Left forelimb (tissue), 1 donor: ENCODE measurements around the gene LRRC75B.
"Not testable (repeated sequence)": the region's sequence is repeated elsewhere in the genome, so short reads cannot be mapped to it uniquely, and the experiment has no call there.

ENCODE experiments used
- DNase-seq: peaks from one replicate; pipeline ENCODE4 v3.0.0-alpha.2; 2018; ENCODE audit warnings: low spot score

LRRC75B gene

DNA sequence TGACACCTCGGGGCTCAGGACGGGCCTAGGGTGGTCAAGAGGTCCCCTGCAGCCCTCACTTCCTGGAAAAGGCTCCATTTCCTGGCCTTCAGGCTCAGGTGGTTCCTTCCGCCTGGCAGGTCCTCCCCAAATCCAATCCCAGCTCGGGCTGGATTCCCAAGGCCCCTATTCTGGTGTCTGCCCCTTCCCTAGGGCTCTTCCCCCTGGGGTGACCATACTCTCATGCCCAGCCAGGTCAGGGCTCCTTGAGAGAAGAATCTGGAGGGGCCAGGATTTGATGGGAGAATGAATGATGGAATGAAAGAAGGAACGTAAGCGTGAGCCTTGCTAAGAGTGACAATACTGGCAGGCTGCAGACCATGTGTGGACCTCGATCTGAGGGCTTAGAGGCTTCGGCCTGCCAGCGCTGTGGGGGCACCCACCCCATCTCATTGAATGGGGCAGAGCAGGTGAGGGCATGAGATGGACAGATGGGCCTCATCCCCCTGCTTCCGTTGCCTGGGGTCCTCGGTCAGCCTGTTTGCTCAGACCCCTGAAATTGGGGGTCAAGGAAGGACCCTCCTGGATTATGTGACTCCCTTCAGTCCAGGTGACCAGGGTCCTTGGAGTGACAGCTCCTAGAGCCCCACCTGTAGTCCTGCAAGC lies 9.4 kb upstream of the LRRC75B start:
- DNase-seq = not testable (repeated sequence)

DNA sequence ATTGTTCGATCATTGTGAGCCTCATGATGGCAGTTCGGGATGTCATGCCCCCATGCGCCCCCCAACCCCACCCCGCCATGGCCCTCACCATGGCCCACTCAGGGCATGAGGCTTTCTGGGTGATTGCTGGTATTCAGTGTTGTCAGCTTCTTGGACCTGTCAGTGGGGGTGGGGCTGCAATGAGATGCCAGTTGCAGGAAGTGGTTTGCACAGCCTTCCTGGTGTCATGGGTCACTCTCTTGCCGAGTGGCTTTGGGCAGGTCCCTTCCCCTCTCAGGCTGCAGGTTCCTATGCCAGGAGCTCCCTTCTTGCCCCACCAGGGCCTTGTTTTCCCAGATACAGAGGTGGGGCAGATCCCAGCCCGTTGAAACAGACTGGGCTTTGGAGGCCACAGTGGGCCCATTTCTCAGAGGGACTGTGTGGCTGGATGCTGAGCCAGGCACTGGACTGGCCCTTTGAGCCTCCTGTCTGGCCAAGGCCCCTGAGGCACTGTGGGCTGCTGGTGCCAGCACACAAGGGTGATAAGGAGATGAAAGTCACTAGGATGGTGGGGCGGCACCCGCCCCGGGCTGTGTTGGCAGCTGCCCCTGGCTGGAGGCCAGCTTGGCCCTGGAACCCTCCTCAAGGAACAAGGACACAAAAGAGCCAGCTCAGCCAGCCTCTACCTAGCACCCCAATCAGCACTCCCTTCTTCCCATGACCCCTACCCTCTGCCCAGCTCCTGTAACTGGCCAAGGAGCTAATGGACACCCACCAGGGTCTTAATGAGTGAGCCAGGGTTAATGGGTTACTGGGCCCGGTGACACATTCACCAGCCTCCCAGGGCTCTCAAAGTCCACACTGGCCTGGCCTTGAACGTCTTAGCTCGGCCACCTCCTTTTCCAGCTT lies 8.6 kb upstream of the LRRC75B start:
- DNase-seq = no peak

DNA sequence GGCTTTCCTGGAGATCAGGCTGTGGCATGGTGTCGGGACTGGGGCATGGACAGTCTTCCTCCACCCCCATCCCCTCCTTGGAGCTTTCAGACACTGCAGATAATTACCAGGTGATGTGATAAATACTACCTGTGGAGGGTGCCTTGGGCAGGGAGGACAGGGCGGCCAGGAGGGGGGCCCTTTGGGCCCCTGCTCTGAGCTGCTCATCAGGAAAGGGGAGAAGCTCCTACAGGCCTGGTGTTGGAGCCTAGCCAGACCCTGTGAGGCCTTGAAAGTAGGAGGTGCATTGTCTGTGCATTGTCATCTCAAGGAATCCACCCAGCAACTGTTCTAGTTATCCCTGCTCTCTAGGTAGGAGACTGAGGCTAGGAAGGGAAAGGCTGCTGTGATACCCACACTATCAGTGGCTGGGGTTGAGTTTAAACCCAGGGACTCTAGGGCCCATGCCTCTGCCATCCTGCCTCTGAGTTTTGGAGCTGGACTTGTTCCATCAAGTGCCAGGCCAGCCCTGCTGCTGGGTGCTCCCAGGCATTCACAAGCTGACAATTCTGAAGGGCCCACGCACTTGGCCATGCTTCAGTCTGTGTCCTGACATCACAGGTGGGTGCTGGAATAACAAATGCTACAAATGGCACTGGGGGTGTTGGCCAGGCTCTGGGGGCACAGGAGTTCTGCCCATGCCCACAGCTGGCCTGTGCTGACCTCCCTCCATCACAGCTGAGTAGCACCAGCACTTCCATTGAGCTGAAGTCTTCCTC lies 7.3 kb upstream of the LRRC75B start:
- DNase-seq = not testable (repeated sequence)

DNA sequence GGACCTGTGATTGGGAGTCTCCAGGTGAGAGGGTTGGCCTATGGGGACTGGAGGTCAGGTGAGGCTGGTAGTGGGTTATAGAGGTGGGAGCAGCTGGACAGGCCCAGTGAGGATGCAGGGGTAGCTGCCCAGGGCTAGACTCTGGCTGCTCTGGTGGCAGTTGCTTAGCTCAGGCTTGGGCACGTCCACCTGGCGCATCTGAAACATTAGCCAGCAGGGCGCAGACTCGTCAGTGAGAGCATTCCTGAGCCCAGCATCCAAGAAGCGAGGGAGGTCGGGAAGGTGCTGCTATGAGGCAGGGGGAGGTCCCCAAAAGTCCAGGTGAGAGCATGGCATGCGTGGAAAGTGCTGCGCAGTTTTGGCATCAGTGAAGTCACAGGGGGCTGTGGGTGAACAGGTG lies 6.6 kb upstream of the LRRC75B start:
- no peak for DNase-seq

DNA sequence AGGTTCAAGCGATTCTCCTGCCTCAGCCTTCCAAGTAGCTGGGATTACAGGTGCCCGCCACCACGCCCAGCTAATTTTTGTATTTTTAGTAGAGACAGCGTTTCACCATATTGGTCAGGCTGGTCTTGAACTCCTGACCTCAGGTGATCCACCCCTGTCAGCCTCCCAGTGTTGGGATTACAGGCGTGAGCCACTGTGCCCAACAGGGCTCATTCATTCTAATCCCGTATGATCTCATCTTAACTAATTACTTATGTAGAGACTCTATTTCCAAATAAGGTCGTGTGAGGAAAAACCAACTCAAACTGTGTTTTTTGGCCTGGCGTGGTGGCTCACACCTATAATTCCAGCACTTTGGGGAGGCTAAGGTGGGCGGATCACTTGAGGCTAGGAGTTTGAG lies 4.2 kb upstream of the LRRC75B start:
- not testable (repeated sequence) for DNase-seq

DNA sequence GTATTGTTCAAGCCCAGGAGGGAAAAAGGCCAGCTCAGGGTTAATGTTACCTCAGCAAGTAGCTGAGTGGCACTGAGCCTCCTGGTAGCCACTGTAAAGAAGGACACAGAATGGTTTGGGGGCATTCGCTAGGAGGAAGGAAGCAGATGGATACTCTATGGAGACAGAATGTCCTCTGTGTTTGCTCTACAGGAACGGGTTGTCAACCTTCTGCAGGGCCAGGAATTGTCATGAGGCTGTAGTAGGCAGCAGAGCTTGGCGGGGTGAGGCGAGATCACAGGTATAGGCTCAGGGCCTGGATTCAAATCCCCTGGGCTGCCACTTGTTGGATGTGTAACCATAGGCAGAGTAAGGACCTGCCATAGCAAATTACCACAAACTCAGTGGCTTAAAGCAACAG lies 3.0 kb upstream of the LRRC75B start:
- DNase-seq = no peak

DNA sequence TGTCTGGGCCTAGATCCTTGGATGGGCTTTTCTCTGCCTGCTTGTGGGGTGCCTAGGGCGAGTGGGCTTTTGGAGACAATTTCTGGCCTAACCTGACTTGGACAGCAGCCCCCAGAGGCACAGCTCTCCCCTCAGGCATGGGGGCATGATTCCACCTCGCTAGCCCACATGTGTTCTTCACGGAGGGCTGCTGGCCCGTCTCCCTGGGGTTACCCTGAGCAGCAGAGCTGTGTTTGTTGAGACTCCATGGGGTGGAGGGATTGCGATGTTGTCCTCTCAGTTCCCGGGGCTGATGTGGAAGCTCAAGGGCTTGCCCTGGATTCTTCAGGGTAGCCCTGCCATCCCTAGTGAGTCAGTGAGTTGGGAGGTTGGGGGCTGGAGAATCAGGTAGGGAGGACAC lies 2.4 kb upstream of the LRRC75B start:
- no peak for DNase-seq

DNA sequence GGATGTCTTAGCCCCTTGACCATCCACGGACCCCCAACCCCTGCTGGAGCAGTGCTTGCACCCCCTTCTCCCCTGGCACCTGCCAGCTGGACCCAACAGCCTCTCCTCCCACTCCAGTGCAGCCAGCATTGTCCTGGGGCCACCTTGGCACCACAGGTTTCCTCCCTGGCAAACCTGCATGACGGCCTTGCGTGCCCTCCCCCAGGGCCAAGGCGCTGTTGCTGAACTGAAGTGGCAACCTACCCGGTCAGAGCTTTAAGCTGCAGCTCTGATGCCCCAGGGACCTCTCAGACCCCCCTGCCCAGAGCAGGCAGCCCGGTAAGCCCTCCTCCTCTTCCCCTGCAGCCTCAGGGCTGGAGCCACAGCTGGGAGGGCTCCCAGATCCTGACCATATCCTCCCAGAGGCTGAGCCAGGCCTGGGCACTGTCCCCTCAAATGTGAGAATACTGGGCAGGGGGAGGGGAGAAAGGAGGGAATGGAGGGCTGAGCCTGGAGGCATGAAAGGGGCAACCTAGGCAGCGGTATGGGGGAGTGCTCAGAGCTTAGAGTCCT lies 1.8 kb upstream of the LRRC75B start:
- DNase-seq = no peak

DNA sequence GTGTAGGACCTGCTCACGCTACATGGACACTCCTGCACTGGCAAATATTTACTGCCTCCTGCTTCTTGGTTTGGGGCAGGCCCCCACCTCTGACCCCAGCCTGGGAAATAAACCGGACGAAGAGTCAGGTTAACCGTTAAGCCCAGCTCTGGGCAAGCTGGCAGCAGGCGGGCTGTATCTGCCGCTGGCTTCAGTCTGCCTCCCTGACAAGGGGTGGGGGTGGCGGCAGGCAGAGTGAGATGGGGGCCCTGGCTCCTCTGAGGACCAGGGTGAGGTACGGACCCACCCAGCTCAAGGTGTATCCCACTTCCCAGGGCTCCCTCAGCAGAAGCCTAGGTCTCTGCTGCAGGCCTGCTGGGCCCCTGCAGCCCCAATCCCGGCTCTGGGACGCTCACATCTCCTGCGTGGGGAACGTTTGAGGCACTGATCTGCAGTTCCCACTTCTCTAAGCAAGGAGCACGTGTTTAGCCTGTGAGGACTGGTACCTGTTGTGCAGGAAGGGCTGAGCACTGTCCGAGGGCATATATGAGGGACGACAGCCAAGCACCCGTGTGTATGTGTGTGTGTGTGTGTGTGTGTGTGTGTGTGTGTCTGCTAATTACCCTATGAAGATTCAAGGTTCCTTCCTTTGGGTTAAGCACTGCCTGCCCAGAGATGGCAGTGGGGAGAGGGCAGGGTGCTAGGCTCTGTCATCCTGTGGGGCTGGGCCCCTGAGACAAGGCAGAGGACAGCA lies 1.1 kb upstream of the LRRC75B start:
- no peak for DNase-seq

DNA sequence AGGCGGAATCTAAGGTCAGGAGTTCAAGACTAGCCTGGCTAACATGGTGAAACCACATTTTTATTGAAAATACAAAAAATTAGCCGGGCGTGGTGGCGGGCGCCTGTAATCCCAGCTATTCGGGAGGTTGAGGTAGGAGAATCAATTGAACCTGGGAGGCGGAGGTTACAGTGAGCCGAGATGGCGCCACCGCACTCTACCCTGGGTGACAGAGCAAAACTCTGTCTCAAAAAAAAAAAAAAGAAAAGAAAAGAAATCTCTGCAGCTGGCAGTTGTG lies 624 bp upstream of the LRRC75B start:
- not testable (repeated sequence) for DNase-seq

DNA sequence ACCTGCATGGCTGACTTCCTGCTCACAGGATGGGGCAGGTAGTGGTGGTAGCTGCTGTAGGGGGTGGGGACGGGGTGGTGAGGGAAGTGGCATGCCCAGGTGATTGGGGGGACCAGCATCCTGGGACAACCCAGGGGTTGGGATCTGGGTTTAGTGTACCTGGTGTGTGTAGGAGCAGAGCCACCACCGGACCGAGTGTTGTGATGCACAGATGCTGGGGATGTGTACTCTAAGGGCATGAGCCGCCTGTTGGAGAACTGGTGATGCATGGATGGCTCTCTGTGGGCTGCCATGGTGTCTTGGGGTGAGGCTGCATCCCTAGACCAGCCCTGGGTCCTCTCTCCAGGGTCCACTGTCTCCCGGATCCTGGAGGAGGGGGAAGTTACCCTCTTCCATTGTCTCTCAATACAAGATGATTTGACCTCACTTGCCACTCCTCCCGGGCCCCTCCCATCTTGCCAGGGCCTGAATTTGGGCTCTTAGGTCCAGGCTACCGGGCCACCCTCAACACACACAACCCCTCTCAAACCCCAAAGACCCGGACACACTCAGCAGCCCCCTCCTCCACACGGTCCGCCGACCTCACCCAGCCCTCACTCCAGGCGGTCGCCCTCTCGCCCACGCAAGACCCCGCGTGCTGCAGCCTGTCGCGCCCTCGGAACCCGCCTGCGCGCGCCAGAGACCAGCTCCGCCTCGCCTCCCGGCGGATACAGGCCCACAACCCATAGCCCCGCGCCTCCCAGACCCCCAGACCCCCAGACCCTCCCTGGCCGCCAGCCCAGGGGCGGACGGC lies 619 bp downstream of the LRRC75B start:
- no peak for DNase-seq

DNA sequence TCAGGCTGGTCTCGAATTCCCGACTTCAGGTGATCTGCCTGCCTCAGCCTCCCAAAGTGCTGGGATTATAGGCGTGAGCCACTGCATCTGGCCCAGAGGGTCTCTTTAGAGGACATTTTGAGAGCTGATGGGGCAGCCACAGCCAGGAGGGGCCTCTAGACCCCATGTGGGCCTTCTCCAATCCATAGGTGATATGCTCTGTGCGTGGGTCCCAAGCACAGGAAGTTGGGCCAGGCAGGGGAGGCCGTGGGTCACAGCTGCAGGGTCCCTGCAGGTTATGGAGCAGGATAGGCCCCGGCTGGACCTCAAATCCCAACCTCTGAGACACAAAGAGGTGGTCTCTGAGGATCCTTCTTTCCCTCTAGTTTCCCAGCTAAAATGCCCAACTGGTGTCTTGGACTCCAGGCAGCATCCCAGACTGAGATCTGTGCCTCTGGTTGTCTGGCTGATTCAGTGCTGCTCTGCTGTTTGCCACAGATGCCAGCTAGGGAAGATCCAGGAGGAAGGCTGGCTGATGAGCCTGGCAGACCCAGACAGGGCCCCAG lies 1.5 kb downstream of the LRRC75B start:
- no peak for DNase-seq

DNA sequence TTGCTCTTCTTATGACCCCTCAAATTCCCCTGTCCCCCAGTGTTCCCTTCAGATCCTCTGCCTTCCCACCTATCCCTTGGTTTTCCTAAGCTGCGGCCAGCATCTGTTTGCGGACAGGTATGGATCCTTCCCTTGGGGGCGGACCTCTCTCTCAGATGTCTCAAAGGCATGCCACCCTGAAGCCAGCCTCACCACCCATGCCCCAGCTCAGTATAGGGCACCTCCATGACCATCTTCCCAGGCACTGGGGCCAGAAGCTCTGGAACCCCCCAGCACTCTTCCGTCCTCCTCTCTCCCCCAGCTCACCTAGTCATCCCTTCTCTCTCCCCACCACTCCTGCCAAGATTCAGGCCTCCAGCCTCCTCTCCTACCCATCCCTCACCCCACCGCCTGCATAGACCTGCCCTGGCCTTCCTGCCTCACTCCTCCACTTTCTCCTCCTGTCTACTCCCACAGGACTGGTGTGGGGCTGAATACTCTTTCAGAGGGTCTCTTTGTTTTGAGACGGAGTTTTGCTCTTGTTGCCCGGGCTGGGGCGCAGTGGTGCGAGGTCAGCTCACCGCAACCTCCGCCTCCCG lies 2.2 kb downstream of the LRRC75B start:
- DNase-seq = no peak

DNA sequence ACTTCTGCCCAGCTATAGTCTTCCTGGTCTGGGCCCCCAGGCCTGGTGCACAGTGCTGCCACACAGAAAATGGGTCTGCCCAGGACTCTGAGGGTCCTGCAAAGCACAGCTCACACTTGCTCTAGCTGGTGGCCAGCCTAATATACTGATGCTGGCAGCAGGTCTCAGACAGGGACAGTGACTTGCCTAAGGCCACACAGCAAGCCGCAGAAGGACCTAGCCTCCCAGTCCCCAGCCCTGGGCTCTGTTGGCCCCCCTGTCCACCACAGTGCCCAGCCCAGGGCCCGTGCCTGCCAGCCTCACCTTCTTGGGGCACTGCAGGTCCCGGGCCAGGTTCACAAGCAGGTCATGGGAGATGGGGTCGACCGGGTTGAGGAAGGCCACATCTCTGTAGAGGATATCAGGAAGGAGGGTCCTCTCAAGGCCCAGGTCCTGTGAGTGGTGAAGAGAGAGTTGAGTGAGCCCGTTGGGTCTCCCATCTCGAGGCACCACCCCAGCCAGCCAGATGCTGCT lies 3.3 kb downstream of the LRRC75B start:
- no peak for DNase-seq

DNA sequence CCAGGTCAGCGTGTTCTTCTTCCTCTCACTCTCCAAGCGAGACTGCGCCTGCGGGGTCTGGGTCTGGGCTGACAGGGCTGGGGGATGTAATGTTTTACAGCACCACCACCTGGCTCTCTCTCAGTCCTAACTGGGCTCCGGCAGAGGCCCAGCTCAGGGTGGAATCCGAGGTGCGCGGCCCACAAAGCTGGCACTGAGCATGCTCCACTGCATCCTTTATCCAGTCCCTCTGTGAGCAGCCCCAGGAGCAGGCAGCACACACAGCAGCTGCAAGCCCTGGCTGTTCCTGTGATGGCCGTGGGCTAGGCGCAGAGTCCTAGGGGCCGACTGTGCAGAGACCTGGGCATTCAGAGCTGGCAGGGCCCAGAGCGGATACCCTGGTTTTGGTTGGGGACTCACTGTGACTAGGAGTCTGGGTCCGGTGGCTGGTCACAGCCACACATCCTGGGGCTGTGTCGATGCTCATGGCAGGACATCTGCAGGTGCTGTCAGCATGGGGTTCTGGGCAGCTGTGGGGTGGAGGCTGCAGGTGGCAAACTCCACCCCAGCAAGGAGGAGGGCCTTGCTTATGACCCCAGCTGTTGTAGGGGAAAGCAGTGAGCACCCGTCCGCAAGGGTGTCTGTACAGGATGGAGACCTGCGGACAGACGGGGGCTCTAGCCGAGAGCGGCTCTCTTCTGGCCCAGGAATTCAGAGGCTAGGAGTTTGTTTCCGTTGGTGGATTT lies 4.0 kb downstream of the LRRC75B start:
- no peak for DNase-seq

DNA sequence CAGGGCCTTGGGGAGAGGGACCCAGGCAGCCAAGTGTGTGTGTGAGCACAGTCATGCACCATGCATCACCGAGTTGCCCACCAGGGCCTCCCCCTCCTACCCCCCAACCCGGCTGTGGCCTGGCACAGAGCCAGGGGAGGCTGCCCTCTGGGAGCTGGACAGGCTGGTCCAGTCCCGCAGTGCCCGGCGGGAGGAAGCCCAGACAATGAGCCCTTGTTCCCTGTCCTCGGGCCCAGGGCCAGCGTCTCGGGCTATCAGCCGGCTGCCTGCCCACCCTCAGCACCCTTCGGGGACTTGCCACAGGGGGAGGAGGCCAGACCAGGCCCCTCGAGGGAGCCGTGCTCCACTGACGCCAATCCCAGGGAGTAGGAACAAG lies 4.5 kb downstream of the LRRC75B start:
- DNase-seq = no peak

DNA sequence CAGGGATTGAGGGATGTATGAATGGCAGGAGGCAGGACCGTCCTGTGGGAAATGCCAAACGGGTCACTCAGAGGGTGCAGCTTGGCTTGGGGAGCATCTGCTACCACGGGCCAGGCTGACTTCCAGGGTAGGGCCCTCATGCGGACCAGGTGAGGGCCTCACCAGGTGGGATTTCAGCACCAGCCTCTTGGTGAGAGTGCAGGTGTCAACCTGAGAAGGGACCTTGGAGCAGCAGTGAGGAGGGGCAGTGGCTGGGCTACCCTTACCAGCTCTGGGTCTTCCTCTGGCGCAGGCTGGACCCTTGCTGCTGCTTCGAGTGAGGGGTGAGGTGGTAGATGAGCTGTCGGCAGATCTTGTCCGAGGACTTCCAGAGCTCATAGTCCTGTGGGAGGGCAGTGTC lies 4.9 kb downstream of the LRRC75B start:
- DNase-seq = no peak

DNA sequence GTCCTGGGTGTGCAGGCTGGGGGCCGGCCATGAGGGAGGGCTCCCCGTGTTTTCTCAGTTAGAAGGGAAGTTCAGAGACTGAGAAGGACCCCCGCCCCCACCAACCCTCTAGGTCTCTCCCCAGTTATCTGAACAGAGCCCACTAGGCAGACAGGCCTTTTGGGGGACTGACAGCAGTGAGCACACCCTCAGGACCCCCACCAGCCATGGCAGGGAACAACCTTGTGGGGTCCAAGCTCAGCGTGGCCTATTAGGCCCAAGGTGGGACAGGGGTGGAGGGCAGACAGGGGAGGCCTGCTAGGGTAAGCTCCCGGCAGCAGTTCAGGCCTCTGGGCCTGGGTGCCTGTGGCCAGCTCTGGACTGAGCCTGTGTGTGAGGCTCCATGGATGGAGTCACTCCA lies 5.6 kb downstream of the LRRC75B start:
- no peak for DNase-seq

DNA sequence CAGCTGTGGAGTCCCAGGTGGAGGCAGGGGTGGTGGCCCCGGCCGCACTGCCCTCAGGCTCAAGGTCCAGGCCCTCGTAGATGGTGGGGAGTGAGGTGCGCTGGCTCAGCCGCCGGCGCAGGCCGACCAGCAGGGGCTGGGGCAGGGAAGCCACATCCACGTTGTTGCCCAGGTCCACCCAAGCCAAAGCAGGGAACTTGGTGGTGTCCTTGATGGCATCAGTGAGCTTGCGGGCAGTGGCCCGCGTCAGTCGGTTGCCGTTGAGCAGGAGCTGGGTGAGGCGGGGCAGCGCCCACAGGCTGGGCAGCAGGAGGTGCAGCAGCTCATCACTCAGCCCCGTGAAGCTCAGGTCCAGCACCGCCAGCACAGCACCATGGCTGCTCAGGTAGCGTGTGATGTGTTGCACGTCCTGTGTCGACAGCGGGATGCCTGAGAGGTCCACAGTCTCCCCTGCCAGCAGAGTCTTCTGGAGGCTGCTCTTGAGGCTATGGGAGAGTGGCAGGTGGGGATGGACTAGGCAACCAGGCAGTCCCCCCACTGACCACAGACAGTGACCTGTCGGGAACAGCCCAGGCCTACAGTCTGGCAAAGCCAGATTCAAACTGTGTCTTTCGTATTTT lies 6.8 kb downstream of the LRRC75B start:
- no peak for DNase-seq
